HCT116 (cell line): Measurements from ENCODE around the gene SORCS2.

ENCODE experiments used
- FOSL1 ChIP-seq: IDR thresholded peaks from 2 replicates; pipeline ENCODE4 v1.6.1; 2012; ENCODE audit warnings: low read depth
- POLR2A ChIP-seq: IDR thresholded peaks from 2 replicates; pipeline ENCODE4 v1.7.0; 2011; ENCODE audit warnings: borderline replicate concordance; ENCODE audit not compliant: insufficient read depth, insufficient read length; ENCODE audit errors: extremely low read depth
- POLR2AphosphoS5 ChIP-seq: IDR thresholded peaks from 2 replicates; pipeline ENCODE4 v1.6.1; 2011; ENCODE audit warnings: mild to moderate bottlenecking, low read depth, low read length, moderate library complexity
- SIN3A ChIP-seq: IDR thresholded peaks from 2 replicates; pipeline ENCODE4 v1.6.1; 2012; ENCODE audit warnings: low read depth
- YY1 ChIP-seq: IDR thresholded peaks from 2 replicates; pipeline ENCODE4 v1.6.1; 2011; ENCODE audit warnings: low read length, low read depth, moderate library complexity, mild to moderate bottlenecking; ENCODE audit not compliant: insufficient replicate concordance; ENCODE audit errors: extremely low read depth
- ZBTB33 ChIP-seq: IDR thresholded peaks from 2 replicates; pipeline ENCODE4 v1.6.1; 2011; ENCODE audit warnings: mild to moderate bottlenecking, low read length, moderate library complexity; ENCODE audit not compliant: insufficient replicate concordance; ENCODE audit errors: extremely low read depth
- TF ChIP-seq, protein P1 (sequence below): IDR thresholded peaks from 2 replicates; pipeline ENCODE4 v1.6.1; 2012
- TF ChIP-seq, protein P2 (sequence below), 3 experiments: fragments of 200-600 bp in 1 of 3; sonication (generic) in 1 of 3; IDR thresholded peaks in 2 of 3; conservative IDR thresholded peaks in 1 of 3; 2 replicates each; pipeline ENCODE4 v1.5.1; 2012 to 2017; ENCODE audit warnings: low read depth in 2 of 3, low read length in 2 of 3, antibody characterized with exemption in 1 of 3, borderline replicate concordance in 1 of 3, control low read depth in 1 of 3, mild to moderate bottlenecking in 1 of 3, mixed read lengths in 1 of 3, mixed run types in 1 of 3, moderate library complexity in 1 of 3; ENCODE audit not compliant: insufficient read depth in 1 of 3
- TF ChIP-seq, protein P3 (sequence below): IDR thresholded peaks from 2 replicates; pipeline ENCODE4 v1.6.1; 2012; ENCODE audit warnings: low read depth

GRCh38 chr4:7209699-7210098, 17.4 kb downstream of the SORCS2 start:
- TF ChIP-seq POLR2AphosphoS5 = no peak
- TF ChIP-seq, protein P1, sequence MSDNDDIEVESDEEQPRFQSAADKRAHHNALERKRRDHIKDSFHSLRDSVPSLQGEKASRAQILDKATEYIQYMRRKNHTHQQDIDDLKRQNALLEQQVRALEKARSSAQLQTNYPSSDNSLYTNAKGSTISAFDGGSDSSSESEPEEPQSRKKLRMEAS = no peak
- TF ChIP-seq POLR2A = no peak
- TF ChIP-seq, protein P2, sequence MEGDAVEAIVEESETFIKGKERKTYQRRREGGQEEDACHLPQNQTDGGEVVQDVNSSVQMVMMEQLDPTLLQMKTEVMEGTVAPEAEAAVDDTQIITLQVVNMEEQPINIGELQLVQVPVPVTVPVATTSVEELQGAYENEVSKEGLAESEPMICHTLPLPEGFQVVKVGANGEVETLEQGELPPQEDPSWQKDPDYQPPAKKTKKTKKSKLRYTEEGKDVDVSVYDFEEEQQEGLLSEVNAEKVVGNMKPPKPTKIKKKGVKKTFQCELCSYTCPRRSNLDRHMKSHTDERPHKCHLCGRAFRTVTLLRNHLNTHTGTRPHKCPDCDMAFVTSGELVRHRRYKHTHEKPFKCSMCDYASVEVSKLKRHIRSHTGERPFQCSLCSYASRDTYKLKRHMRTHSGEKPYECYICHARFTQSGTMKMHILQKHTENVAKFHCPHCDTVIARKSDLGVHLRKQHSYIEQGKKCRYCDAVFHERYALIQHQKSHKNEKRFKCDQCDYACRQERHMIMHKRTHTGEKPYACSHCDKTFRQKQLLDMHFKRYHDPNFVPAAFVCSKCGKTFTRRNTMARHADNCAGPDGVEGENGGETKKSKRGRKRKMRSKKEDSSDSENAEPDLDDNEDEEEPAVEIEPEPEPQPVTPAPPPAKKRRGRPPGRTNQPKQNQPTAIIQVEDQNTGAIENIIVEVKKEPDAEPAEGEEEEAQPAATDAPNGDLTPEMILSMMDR (IDR thresholded peaks at IDR 0.05 in 2 of 3, conservative IDR thresholded peaks at IDR 0.05 in 1 of 3; ENCODE audit: borderline replicate concordance in 1 of 3, insufficient read depth in 1 of 3, low read depth in 2 of 3, low read length in 2 of 3) = no peak
- no peak for TF ChIP-seq SIN3A
- TF ChIP-seq, protein P3, sequence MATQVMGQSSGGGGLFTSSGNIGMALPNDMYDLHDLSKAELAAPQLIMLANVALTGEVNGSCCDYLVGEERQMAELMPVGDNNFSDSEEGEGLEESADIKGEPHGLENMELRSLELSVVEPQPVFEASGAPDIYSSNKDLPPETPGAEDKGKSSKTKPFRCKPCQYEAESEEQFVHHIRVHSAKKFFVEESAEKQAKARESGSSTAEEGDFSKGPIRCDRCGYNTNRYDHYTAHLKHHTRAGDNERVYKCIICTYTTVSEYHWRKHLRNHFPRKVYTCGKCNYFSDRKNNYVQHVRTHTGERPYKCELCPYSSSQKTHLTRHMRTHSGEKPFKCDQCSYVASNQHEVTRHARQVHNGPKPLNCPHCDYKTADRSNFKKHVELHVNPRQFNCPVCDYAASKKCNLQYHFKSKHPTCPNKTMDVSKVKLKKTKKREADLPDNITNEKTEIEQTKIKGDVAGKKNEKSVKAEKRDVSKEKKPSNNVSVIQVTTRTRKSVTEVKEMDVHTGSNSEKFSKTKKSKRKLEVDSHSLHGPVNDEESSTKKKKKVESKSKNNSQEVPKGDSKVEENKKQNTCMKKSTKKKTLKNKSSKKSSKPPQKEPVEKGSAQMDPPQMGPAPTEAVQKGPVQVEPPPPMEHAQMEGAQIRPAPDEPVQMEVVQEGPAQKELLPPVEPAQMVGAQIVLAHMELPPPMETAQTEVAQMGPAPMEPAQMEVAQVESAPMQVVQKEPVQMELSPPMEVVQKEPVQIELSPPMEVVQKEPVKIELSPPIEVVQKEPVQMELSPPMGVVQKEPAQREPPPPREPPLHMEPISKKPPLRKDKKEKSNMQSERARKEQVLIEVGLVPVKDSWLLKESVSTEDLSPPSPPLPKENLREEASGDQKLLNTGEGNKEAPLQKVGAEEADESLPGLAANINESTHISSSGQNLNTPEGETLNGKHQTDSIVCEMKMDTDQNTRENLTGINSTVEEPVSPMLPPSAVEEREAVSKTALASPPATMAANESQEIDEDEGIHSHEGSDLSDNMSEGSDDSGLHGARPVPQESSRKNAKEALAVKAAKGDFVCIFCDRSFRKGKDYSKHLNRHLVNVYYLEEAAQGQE = no peak
- TF ChIP-seq FOSL1 = no peak
- no peak for TF ChIP-seq YY1
- TF ChIP-seq ZBTB33 = no peak
